Endothelial cell of umbilical vein (primary cell): ENCODE results near the gene AHCY. TPM values are rescaled to one million over a fixed set of nuclear protein-coding genes. Genes with fewer than 3 reads are reported as not detected.

Experiments used
- BruUV-seq: library from RNA; stranded (reverse); fragments of 400-500 nt; replicated peaks from 2 replicates; lab custom pipeline; 2021; lab: Mats Ljungman, UMichigan
- CTCF ChIA-PET: fragments of 300-600, 350-600 bp; sonication (Branson Sonifier 250); formaldehyde crosslinking; loops from one replicate; lab custom pipeline; 2021; ENCODE audit warnings: antibody characterized with exemption, inconsistent platforms; lab: Charles Lee
- POLR2A ChIA-PET: fragments of 300-600, 350-600 bp; sonication (Branson Sonifier 250); formaldehyde crosslinking; loops from one replicate; lab custom pipeline; 2021; ENCODE audit warnings: antibody characterized with exemption, inconsistent platforms; lab: Charles Lee
- DNase-seq: peaks from one replicate; pipeline ENCODE4 v3.0.0-alpha.2; 2011; ENCODE audit warnings: low read depth, low spot score
- FAIRE-seq: peaks from 2 replicates; lab custom pipeline; 2011; peaks lifted over from hg19 to GRCh38; lab: Jason Lieb, UNC
- H2AFZ ChIP-seq: 2 replicates; pipeline ENCODE4 v1.6.0; 2012; ENCODE audit warnings: low read depth, low read length, control low read depth, inconsistent platforms
- H3K27ac ChIP-seq: 2 replicates; pipeline ENCODE4 v1.5.1; 2011; ENCODE audit warnings: low read depth, mild to moderate bottlenecking, control low read depth, low read length, moderate library complexity; ENCODE audit not compliant: insufficient read depth
- H3K27me3 ChIP-seq, 2 experiments: 2 replicates each; pipeline versions ENCODE4 v1.6.0 to v1.6.1; 2011; ENCODE audit warnings: low read length in 2 of 2, mixed read lengths in 1 of 2; ENCODE audit not compliant: control insufficient read depth in 2 of 2, insufficient read depth in 2 of 2
- H3K36me3 ChIP-seq, 2 experiments: 2 replicates in 1 of 2; 3 replicates in 1 of 2; pipeline ENCODE4 v1.5.1; 2011; ENCODE audit warnings: low read length in 2 of 2, mild to moderate bottlenecking in 1 of 2, moderate library complexity in 1 of 2; ENCODE audit not compliant: control insufficient read depth in 2 of 2, insufficient read depth in 2 of 2; ENCODE audit errors: extremely low read depth in 1 of 2
- H3K4me1 ChIP-seq: 3 replicates; pipeline ENCODE4 v1.5.1; 2011; ENCODE audit warnings: mild to moderate bottlenecking, low read length; ENCODE audit not compliant: control insufficient read depth, insufficient read depth; ENCODE audit errors: extremely low read depth
- H3K4me2 ChIP-seq: 2 replicates; pipeline ENCODE4 v1.6.1; 2011; ENCODE audit warnings: low read length, control low read depth, mixed read lengths; ENCODE audit not compliant: insufficient read depth
- H3K4me3 ChIP-seq, 3 experiments: fragments of 200-600 bp in 1 of 3; sonication (generic), shearing (Covaris generic) in 1 of 3; replicated peaks in 1 of 3; 2 replicates each; pipeline ENCODE4 v1.5.1; 2011 to 2016; ENCODE audit warnings: control low read depth in 3 of 3, low read length in 3 of 3, mild to moderate bottlenecking in 2 of 3, inconsistent platforms in 1 of 3, low read depth in 1 of 3, moderate library complexity in 1 of 3; ENCODE audit not compliant: insufficient read depth in 1 of 3
- H3K79me2 ChIP-seq: 2 replicates; pipeline ENCODE4 v1.6.0; 2012; ENCODE audit warnings: low read length, inconsistent platforms; ENCODE audit not compliant: control insufficient read depth, insufficient read depth
- H3K9ac ChIP-seq: replicated peaks from 2 replicates; pipeline ENCODE3; 2011; ENCODE audit warnings: low read length, control low read depth; ENCODE audit not compliant: insufficient read depth; ENCODE audit errors: extremely low read depth
- H3K9me1 ChIP-seq: replicated peaks from 3 replicates; pipeline ENCODE4 v1.6.0; 2011; ENCODE audit warnings: mild to moderate bottlenecking, low read length; ENCODE audit not compliant: control insufficient read depth, insufficient read depth; ENCODE audit errors: extremely low read depth
- H3K9me3 ChIP-seq: replicated peaks from 2 replicates; pipeline ENCODE4 v1.5.1; 2012; ENCODE audit warnings: low read length, inconsistent platforms; ENCODE audit not compliant: control insufficient read depth, insufficient read depth
- H4K20me1 ChIP-seq: replicated peaks from 2 replicates; pipeline ENCODE3; 2011; ENCODE audit warnings: mild to moderate bottlenecking, low read length; ENCODE audit not compliant: control insufficient read depth, insufficient read depth; ENCODE audit errors: extremely low read depth
- CTCF ChIP-seq, 2 donors: IDR thresholded peaks; 1 replicate in 1 of 2; 2 replicates in 1 of 2; pipeline ENCODE4 v1.5.1; 2011; ENCODE audit warnings: low read length in 2 of 2, mild to moderate bottlenecking in 2 of 2, moderate library complexity in 2 of 2, control low read depth in 1 of 2, inconsistent platforms in 1 of 2, low read depth in 1 of 2; ENCODE audit not compliant: insufficient read depth in 1 of 2; ENCODE audit errors: extremely low read depth in 1 of 2
- EZH2 ChIP-seq: IDR thresholded peaks from 2 replicates; pipeline ENCODE4 v1.6.1; 2012; ENCODE audit warnings: borderline replicate concordance, low read depth, mild to moderate bottlenecking, moderate library complexity, low read length, inconsistent platforms; ENCODE audit not compliant: severe bottlenecking
- FOS ChIP-seq: IDR thresholded peaks from 2 replicates; pipeline ENCODE4 v1.6.1; 2011; ENCODE audit warnings: mild to moderate bottlenecking, low read length, moderate library complexity, borderline replicate concordance; ENCODE audit not compliant: insufficient read depth
- GATA2 ChIP-seq: IDR thresholded peaks from 2 replicates; pipeline ENCODE4 v1.7.0; 2011; ENCODE audit warnings: low read depth, mild to moderate bottlenecking, moderate library complexity, mixed read lengths, low read length; ENCODE audit not compliant: insufficient read length, insufficient read depth
- JUN ChIP-seq: IDR thresholded peaks from 2 replicates; pipeline ENCODE4 v1.6.1; 2011; ENCODE audit warnings: borderline replicate concordance, low read depth; ENCODE audit not compliant: insufficient read length, insufficient read depth
- MYC ChIP-seq: IDR thresholded peaks from one replicate; pipeline ENCODE4 v1.6.1; 2011; ENCODE audit warnings: mild to moderate bottlenecking, low read depth, low read length
- POLR2A ChIP-seq: IDR thresholded peaks from 2 replicates; pipeline ENCODE4 v1.6.1; 2012; ENCODE audit warnings: low read depth, mild to moderate bottlenecking, control low read depth, low read length
- POLR2AphosphoS5 ChIP-seq: IDR thresholded peaks from 2 replicates; pipeline ENCODE4 v1.6.1; 2012; ENCODE audit warnings: low read depth, mild to moderate bottlenecking, control low read depth, low read length, moderate library complexity; ENCODE audit not compliant: insufficient read depth
- dilution Hi-C: fragments of 300-500 bp; cut with MboI; formaldehyde crosslinking; loops from one replicate; pipeline ENCODE4 v1.15.0; 2019; ENCODE audit warnings: low sequenced_read_pairs; ENCODE audit not compliant: extremely low pct_ligation_motif_present
- intact Hi-C: fragments of 100-400 bp; cut with micrococcal nuclease; formaldehyde crosslinking; loops from one replicate; pipeline ENCODE4 v1.10.0; 2022
- polyA plus RNA-seq, 4 experiments: library from polyadenylated mRNA; depleted of rRNA in 3 of 4; stranded (reverse) in 3 of 4; unstranded in 1 of 4; fragments of >200 nt; gene quantifications; 2 replicates each; pipeline versions ENCODE4 v1.2.1 to v1.2.3, GENCODE V29; 2011 to 2012; ENCODE audit warnings: missing spikeins in 1 of 4
- total RNA-seq: library from RNA; stranded (reverse); gene quantifications from 2 replicates; pipeline ENCODE4 v1.2.3, GENCODE V29; 2021
- TF ChIP-seq, protein P1 (sequence below): IDR thresholded peaks from 2 replicates; pipeline ENCODE4 v1.6.1; 2011; ENCODE audit not compliant: insufficient read depth, insufficient read length

AHCY gene
- total and polyA plus RNA-seq, 2 donors (not counting 3 experiments of a cell fraction or from before 2014, with no cell fraction given), result 94.7 to 168 TPM

- Histone ChIP-seq H3K27me3 (peaks cover 0 to 4% of the 10 kb centered on the region in 2 experiments), H3K4me1 (no peaks in the 10 kb centered on the region), H3K79me2 (no peaks in the 10 kb centered on the region), H3K36me3 (no peaks in the 10 kb centered on the region), H3K9ac (no peak overlapping the region), H3K4me2 (no peak overlapping the region), H3K9me3 (no peaks in the 10 kb centered on the region), H2AFZ (no peak overlapping the region), H3K4me3 (no peak overlapping the region), H3K9me1 (no peaks in the 10 kb centered on the region), H3K27ac (no peak overlapping the region), H4K20me1 (no peaks in the 10 kb centered on the region)
- FAIRE-seq, result no peak
- dilution Hi-C loops (no loop called here), intact Hi-C loops (no loop called here)
- ChIA-PET POLR2A (no interaction called here), CTCF (no interaction called here)
- no TSS peak for BruUV-seq
- TF ChIP-seq POLR2AphosphoS5, result no peak
- no peak for TF ChIP-seq FOS
- TF ChIP-seq EZH2, result no peak
- no peak for TF ChIP-seq JUN
- no peak for TF ChIP-seq GATA2
- TF ChIP-seq, protein P1, sequence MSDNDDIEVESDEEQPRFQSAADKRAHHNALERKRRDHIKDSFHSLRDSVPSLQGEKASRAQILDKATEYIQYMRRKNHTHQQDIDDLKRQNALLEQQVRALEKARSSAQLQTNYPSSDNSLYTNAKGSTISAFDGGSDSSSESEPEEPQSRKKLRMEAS, result no peak
- no peak for TF ChIP-seq CTCF (IDR thresholded peaks at IDR 0.05; ENCODE audit: extremely low read depth in 1 of 2, insufficient read depth in 1 of 2, low read depth in 1 of 2, low read length in 2 of 2)
- TF ChIP-seq MYC, result no peak
- TF ChIP-seq POLR2A, result no peak
- DNase-seq, result no peak
These were observed 51.5 kb downstream of the AHCY start for GRCh38 chr20:34251619-34252018.
